GM19240 (cell line): ENCODE data around the gene SPRR2B.
"Not testable (repeated sequence)": the region's sequence is repeated elsewhere in the genome, so short reads cannot be mapped to it uniquely, and the experiment has no call there.

Experiments used
- DNase-seq: peaks from one replicate; pipeline ENCODE4 v3.0.0; 2011; ENCODE audit warnings: low spot score; ENCODE audit not compliant: insufficient read length

The SPRR2B gene

GRCh38 chr1:153035211-153035610 lies 36.2 kb downstream of the SPRR2B start:
- no peak for DNase-seq

GRCh38 chr1:153032677-153033308 lies 38.6 kb downstream of the SPRR2B start:
- no peak for DNase-seq

- DNase-seq, result no peak
These were observed 39.3 kb downstream of the SPRR2B start for GRCh38 chr1:153032073-153032472.

DNA sequence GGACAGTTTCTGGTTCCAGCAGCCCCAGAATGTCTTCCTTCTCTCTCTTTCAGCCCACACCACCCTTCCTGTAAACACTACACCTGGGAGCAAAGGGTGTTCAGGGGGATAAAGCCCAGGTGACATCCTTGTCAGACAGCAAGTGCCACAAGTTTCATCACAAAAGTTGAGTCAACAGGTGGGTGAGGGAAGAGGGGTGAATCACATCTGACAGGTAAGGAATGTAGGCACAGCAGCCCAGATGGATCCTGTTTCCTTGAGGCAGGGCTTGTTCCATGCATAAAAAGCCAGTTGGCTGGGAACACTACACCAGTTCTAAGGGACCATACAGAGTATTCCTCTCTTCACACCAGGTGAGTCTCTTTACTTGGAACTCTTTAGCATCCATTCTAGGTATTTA lies 40.5 kb downstream of the SPRR2B start, which contains the start of gene SPRR1B:
Gene SPRR1B (plus strand): TSS at position 309 of the 400 bp plus-strand sequence. CDS start 1,143 bp downstream, outside the sequence.
- no peak for DNase-seq

- no peak for DNase-seq
These were observed 42.6 kb downstream of the SPRR2B start for GRCh38 chr1:153028766-153029165.

GRCh38 chr1:153025797-153026196 lies 45.6 kb downstream of the SPRR2B start:
- DNase-seq, result no peak

- DNase-seq, result no peak
These were observed 47.0 kb downstream of the SPRR2B start for GRCh38 chr1:153024413-153024812.

GRCh38 chr1:153023109-153023508 lies 48.3 kb downstream of the SPRR2B start:
- DNase-seq, result no peak

- not testable (repeated sequence) for DNase-seq
These were observed 49.1 kb downstream of the SPRR2B start for GRCh38 chr1:153022340-153022739.

GRCh38 chr1:153021829-153022228 lies 49.6 kb downstream of the SPRR2B start:
- not testable (repeated sequence) for DNase-seq
